T-helper 2 cell treated with Interferon-gamma antibody and Interleukin-4, amounts not matched to agents 5 μg/mL and 100 μg/mL, for 36 hours (primary cell): ENCODE data around the gene DNAI4.
A peak's percentile ranks its signal among the peaks of the same experiment; 100 is the strongest.
"Not testable (repeated sequence)": the region's sequence is repeated elsewhere in the genome, so short reads cannot be mapped to it uniquely, and the experiment has no call there.

ENCODE experiments used
- DNase-seq: peaks from one replicate; pipeline ENCODE4 v3.0.0; 2021; ENCODE audit warnings: low spot score
- H3K27ac Mint-ChIP-seq: one replicate; pipeline ENCODE4 v1.8.0; 2021; ENCODE audit warnings: mild to moderate bottlenecking, mixed read lengths
- H3K27me3 Mint-ChIP-seq: one replicate; pipeline ENCODE4 v1.8.0; 2021; ENCODE audit warnings: low read depth, mixed read lengths
- H3K36me3 Mint-ChIP-seq: one replicate; pipeline ENCODE4 v1.8.0; 2021; ENCODE audit warnings: low read depth, mixed read lengths
- H3K4me1 Mint-ChIP-seq: one replicate; pipeline ENCODE4 v1.8.0; 2021; ENCODE audit warnings: low read depth, mixed read lengths
- H3K4me3 Mint-ChIP-seq: one replicate; pipeline ENCODE4 v1.8.0; 2022; ENCODE audit warnings: mild to moderate bottlenecking, moderate library complexity, mixed read lengths
- H3K9me3 Mint-ChIP-seq: one replicate; pipeline ENCODE4 v1.8.0; 2021; ENCODE audit warnings: mixed read lengths

The DNAI4 gene

GRCh38 chr1:66834926-66835325 lies 89.7 kb downstream of the DNAI4 start:
- H3K4me1 Mint-ChIP-seq, result no peaks in the 10 kb centered on the region
- no peak overlapping the region for H3K27ac Mint-ChIP-seq
- no peak for DNase-seq
- H3K9me3 Mint-ChIP-seq, result no peaks in the 10 kb centered on the region
- H3K27me3 Mint-ChIP-seq, result no peaks in the 10 kb centered on the region
- H3K4me3 Mint-ChIP-seq, result no peak overlapping the region
- no peaks in the 10 kb centered on the region for H3K36me3 Mint-ChIP-seq

- no peak for DNase-seq
- Mint-ChIP-seq H3K4me3 (no peak overlapping the region), H3K36me3 (no peaks in the 10 kb centered on the region), H3K4me1 (no peaks in the 10 kb centered on the region), H3K27ac (no peak overlapping the region), H3K9me3 (no peaks in the 10 kb centered on the region), H3K27me3 (peaks cover 2% of the 10 kb centered on the region)
These were observed 91.5 kb downstream of the DNAI4 start for GRCh38 chr1:66833112-66833511.

- Mint-ChIP-seq H3K27ac (no peak overlapping the region), H3K36me3 (no peaks in the 10 kb centered on the region), H3K4me1 (no peaks in the 10 kb centered on the region), H3K27me3 (peaks cover 2% of the 10 kb centered on the region), H3K4me3 (no peak overlapping the region), H3K9me3 (no peaks in the 10 kb centered on the region)
- no peak for DNase-seq
These were observed 93.0 kb downstream of the DNAI4 start for GRCh38 chr1:66831529-66832239.

- Mint-ChIP-seq H3K4me3 (no peak overlapping the region), H3K36me3 (no peaks in the 10 kb centered on the region), H3K27me3 (peaks cover 2% of the 10 kb centered on the region), H3K9me3 (no peaks in the 10 kb centered on the region), H3K27ac (no peak overlapping the region), H3K4me1 (no peaks in the 10 kb centered on the region)
- DNase-seq, result no peak
These were observed 99.9 kb downstream of the DNAI4 start for GRCh38 chr1:66824771-66825170.

GRCh38 chr1:66809736-66810326 lies 114.8 kb downstream of the DNAI4 start:
- no peak overlapping the region for H3K27ac Mint-ChIP-seq
- no peak overlapping the region for H3K4me3 Mint-ChIP-seq
- no peaks in the 10 kb centered on the region for H3K36me3 Mint-ChIP-seq
- peaks cover 6% of the 10 kb centered on the region for H3K27me3 Mint-ChIP-seq
- H3K4me1 Mint-ChIP-seq, result no peaks in the 10 kb centered on the region
- DNase-seq, result no peak
- no peaks in the 10 kb centered on the region for H3K9me3 Mint-ChIP-seq

- H3K9me3 Mint-ChIP-seq, result no peaks in the 10 kb centered on the region
- no peaks in the 10 kb centered on the region for H3K36me3 Mint-ChIP-seq
- peaks cover 6% of the 10 kb centered on the region for H3K27me3 Mint-ChIP-seq
- no peaks in the 10 kb centered on the region for H3K4me1 Mint-ChIP-seq
- no peak overlapping the region for H3K27ac Mint-ChIP-seq
- no peak for DNase-seq
- no peak overlapping the region for H3K4me3 Mint-ChIP-seq
These were observed 115.4 kb downstream of the DNAI4 start for GRCh38 chr1:66809245-66809644.

- not testable (repeated sequence) for H3K4me1 Mint-ChIP-seq, H3K36me3 Mint-ChIP-seq, H3K27me3 Mint-ChIP-seq, H3K27ac Mint-ChIP-seq, DNase-seq, H3K4me3 Mint-ChIP-seq, H3K9me3 Mint-ChIP-seq
These were observed 128.8 kb downstream of the DNAI4 start for GRCh38 chr1:66795839-66796238.

- Mint-ChIP-seq H3K36me3 (no peaks in the 10 kb centered on the region), H3K4me1 (peaks cover 11% of the 10 kb centered on the region), H3K4me3 (no peak overlapping the region), H3K27me3 (no peaks in the 10 kb centered on the region), H3K9me3 (no peaks in the 10 kb centered on the region), H3K27ac (no peak overlapping the region)
- no peak for DNase-seq
These were observed 132.7 kb downstream of the DNAI4 start for GRCh38 chr1:66791621-66792610.

GRCh38 chr1:66788231-66788939 lies 136.3 kb downstream of the DNAI4 start:
- H3K27me3 Mint-ChIP-seq, result no peaks in the 10 kb centered on the region
- peak; percentile 66 for DNase-seq
- peaks cover 11% of the 10 kb centered on the region for H3K4me1 Mint-ChIP-seq
- no peaks in the 10 kb centered on the region for H3K36me3 Mint-ChIP-seq
- H3K4me3 Mint-ChIP-seq, result peak overlapping the region; percentile 44
- no peaks in the 10 kb centered on the region for H3K9me3 Mint-ChIP-seq
- H3K27ac Mint-ChIP-seq, result no peak overlapping the region

- H3K27ac Mint-ChIP-seq, result no peak overlapping the region
- H3K4me3 Mint-ChIP-seq, result no peak overlapping the region
These were observed 137.0 kb downstream of the DNAI4 start for GRCh38 chr1:66787641-66788040.

GRCh38 chr1:66785800-66786199 lies 138.9 kb downstream of the DNAI4 start:
- not testable (repeated sequence) for H3K27me3 Mint-ChIP-seq, H3K36me3 Mint-ChIP-seq, DNase-seq, H3K9me3 Mint-ChIP-seq, H3K4me3 Mint-ChIP-seq, H3K27ac Mint-ChIP-seq
- peaks cover 11% of the 10 kb centered on the region for H3K4me1 Mint-ChIP-seq

More at GRCh38 chr1:66787641-66788040, 137.0 kb downstream of the DNAI4 start:
- no peaks in the 10 kb centered on the region for H3K9me3 Mint-ChIP-seq
- peaks cover 11% of the 10 kb centered on the region for H3K4me1 Mint-ChIP-seq
- no peaks in the 10 kb centered on the region for H3K36me3 Mint-ChIP-seq
- no peaks in the 10 kb centered on the region for H3K27me3 Mint-ChIP-seq
- DNase-seq, result no peak

GRCh38 chr1:66779475-66780078 lies 145.1 kb downstream of the DNAI4 start:
- H3K4me3 Mint-ChIP-seq, result no peak overlapping the region
- peaks cover 6% of the 10 kb centered on the region for H3K27me3 Mint-ChIP-seq
- no peaks in the 10 kb centered on the region for H3K9me3 Mint-ChIP-seq
- H3K4me1 Mint-ChIP-seq, result peaks cover 2% of the 10 kb centered on the region
- no peaks in the 10 kb centered on the region for H3K36me3 Mint-ChIP-seq
- DNase-seq, result no peak
- H3K27ac Mint-ChIP-seq, result peak overlapping the region; percentile 3

- peaks cover 2% of the 10 kb centered on the region for H3K4me1 Mint-ChIP-seq
- DNase-seq, result no peak
These were observed 145.7 kb downstream of the DNAI4 start for GRCh38 chr1:66778969-66779368.

More at GRCh38 chr1:66778969-66779368, 145.7 kb downstream of the DNAI4 start:
- peaks cover 6% of the 10 kb centered on the region for H3K27me3 Mint-ChIP-seq
- H3K9me3 Mint-ChIP-seq, result no peaks in the 10 kb centered on the region
- no peaks in the 10 kb centered on the region for H3K36me3 Mint-ChIP-seq
- no peak overlapping the region for H3K27ac Mint-ChIP-seq
- no peak overlapping the region for H3K4me3 Mint-ChIP-seq
